A204.1 (cell line): ENCODE results near the gene GJC1.

Experiments
- FAIRE-seq: peaks from 2 replicates; lab custom pipeline; 2012; peaks lifted over from hg19 to GRCh38; lab: Jason Lieb, UNC

Gene GJC1

GRCh38 chr17:44776628-44777393 is 53.3 kb downstream of the GJC1 start:
- FAIRE-seq = no peak

GRCh38 chr17:44775838-44776621 is 54.1 kb downstream of the GJC1 start:
- FAIRE-seq = no peak

- peak; percentile 96 for FAIRE-seq
These were observed 54.8 kb downstream of the GJC1 start for GRCh38 chr17:44775136-44775837.

GRCh38 chr17:44774271-44775135 is 55.6 kb downstream of the GJC1 start:
- FAIRE-seq = no peak

- no peak for FAIRE-seq
These were observed 56.9 kb downstream of the GJC1 start for GRCh38 chr17:44773140-44773539.

- FAIRE-seq = no peak
These were observed 57.6 kb downstream of the GJC1 start for GRCh38 chr17:44772308-44773045.

- FAIRE-seq = no peak
These were observed 59.7 kb downstream of the GJC1 start for GRCh38 chr17:44770166-44770925.

GRCh38 chr17:44769647-44770084 is 60.4 kb downstream of the GJC1 start:
- FAIRE-seq = no peak

GRCh38 chr17:44769230-44769629 is 60.9 kb downstream of the GJC1 start:
- no peak for FAIRE-seq

- no peak for FAIRE-seq
These were observed 61.5 kb downstream of the GJC1 start for GRCh38 chr17:44768505-44769142.

- no peak for FAIRE-seq
These were observed 62.6 kb downstream of the GJC1 start for GRCh38 chr17:44767493-44767892.

GRCh38 chr17:44766409-44767038 is 63.6 kb downstream of the GJC1 start:
- no peak for FAIRE-seq

GRCh38 chr17:44765965-44766364 is 64.1 kb downstream of the GJC1 start:
- FAIRE-seq = no peak

- FAIRE-seq = no peak
These were observed 66.9 kb downstream of the GJC1 start for GRCh38 chr17:44763170-44763569.

GRCh38 chr17:44761932-44762810 is 67.9 kb downstream of the GJC1 start:
- no peak for FAIRE-seq

GRCh38 chr17:44760474-44761308 is 69.4 kb downstream of the GJC1 start:
- no peak for FAIRE-seq

- FAIRE-seq = no peak
These were observed 70.2 kb downstream of the GJC1 start for GRCh38 chr17:44759916-44760243.
